ENCODE results near the gene UGT1A10.
"Not testable (repeated sequence)": the region's sequence is repeated elsewhere in the genome, so short reads cannot be mapped to it uniquely, and the experiment has no call there.

DNA sequence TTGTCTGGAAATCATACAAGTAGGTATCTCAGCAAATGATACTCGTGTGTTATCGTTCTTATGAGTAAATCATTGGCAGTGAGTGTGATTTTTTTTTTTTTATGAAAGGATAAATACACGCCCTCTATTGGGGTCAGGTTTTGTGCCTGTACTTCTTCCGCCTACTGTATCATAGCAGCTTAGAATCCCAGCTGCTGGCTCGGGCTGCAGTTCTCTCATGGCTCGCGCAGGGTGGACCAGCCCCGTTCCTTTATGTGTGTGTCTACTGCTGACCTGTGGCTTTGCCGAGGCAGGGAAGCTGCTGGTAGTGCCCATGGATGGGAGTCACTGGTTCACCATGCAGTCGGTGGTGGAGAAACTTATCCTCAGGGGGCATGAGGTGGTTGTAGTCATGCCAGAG lies at the start of gene UGT1A10:
- TF ChIP-seq POLR2AphosphoS5 (IDR thresholded peaks at IDR 0.05): not testable (repeated sequence)
- TF ChIP-seq, protein P1, sequence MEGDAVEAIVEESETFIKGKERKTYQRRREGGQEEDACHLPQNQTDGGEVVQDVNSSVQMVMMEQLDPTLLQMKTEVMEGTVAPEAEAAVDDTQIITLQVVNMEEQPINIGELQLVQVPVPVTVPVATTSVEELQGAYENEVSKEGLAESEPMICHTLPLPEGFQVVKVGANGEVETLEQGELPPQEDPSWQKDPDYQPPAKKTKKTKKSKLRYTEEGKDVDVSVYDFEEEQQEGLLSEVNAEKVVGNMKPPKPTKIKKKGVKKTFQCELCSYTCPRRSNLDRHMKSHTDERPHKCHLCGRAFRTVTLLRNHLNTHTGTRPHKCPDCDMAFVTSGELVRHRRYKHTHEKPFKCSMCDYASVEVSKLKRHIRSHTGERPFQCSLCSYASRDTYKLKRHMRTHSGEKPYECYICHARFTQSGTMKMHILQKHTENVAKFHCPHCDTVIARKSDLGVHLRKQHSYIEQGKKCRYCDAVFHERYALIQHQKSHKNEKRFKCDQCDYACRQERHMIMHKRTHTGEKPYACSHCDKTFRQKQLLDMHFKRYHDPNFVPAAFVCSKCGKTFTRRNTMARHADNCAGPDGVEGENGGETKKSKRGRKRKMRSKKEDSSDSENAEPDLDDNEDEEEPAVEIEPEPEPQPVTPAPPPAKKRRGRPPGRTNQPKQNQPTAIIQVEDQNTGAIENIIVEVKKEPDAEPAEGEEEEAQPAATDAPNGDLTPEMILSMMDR (IDR thresholded peaks at IDR 0.05; ENCODE audit: poor library complexity, severe bottlenecking): not testable (repeated sequence)

Data from neural cell (in vitro differentiated cells).